ENCODE measurements around the gene CHTF18.

CHTF18 gene

GRCh38 chr16:808085-808386 is 19.6 kb downstream of the CHTF18 start:
- Histone ChIP-seq H3K79me2 (ENCODE audit: insufficient read depth, low read length) (no peaks in the 10 kb centered on the region), H2AFZ (ENCODE audit: low read depth, low read length, severe bottlenecking) (no peak overlapping the region), H3K9me3 (ENCODE audit: insufficient read depth, low read length) (no peaks in the 10 kb centered on the region), H3K27me3 (ENCODE audit: low read length) (no peaks in the 10 kb centered on the region), H3K36me3 (ENCODE audit: low read length) (no peaks in the 10 kb centered on the region), H3K4me2 (ENCODE audit: low read depth, low read length, poor library complexity, severe bottlenecking) (no peak overlapping the region), H4K20me1 (ENCODE audit: low read depth, low read length) (no peaks in the 10 kb centered on the region), H3K9ac (ENCODE audit: low read length) (no peak overlapping the region), H3F3A (ENCODE audit: insufficient read depth) (no peaks in the 10 kb centered on the region), H3K27ac (ENCODE audit: low read depth, low read length) (no peak overlapping the region), H3K9me2 (replicated peaks; ENCODE audit: insufficient read depth, low read length) (no peaks in the 10 kb centered on the region), H3K4me3 (ENCODE audit: insufficient read depth, low read length, poor library complexity, severe bottlenecking) (no peak overlapping the region)
- TF ChIP-seq CTCF (IDR thresholded peaks at IDR 0.05; ENCODE audit: insufficient read depth, low read length, poor library complexity, severe bottlenecking) (no peak), EZH2phosphoT487 (conservative IDR thresholded peaks at IDR 0.05; ENCODE audit: low read length) (no peak)

GRCh38 chr16:813204-813915 is 24.9 kb downstream of the CHTF18 start:
- H3K9ac ChIP-seq (ENCODE audit: low read length), result no peak overlapping the region
- TF ChIP-seq CTCF (IDR thresholded peaks at IDR 0.05; ENCODE audit: insufficient read depth, low read length, poor library complexity, severe bottlenecking) (peak; percentile 17), EZH2phosphoT487 (conservative IDR thresholded peaks at IDR 0.05; ENCODE audit: low read length) (no peak)

GRCh38 chr16:813916-814412 is 25.5 kb downstream of the CHTF18 start:
- no peaks in the 10 kb centered on the region for H3K9me2 ChIP-seq (replicated peaks; ENCODE audit: insufficient read depth, low read length)
- TF ChIP-seq EZH2phosphoT487 (conservative IDR thresholded peaks at IDR 0.05; ENCODE audit: low read length), result no peak
- TF ChIP-seq CTCF (IDR thresholded peaks at IDR 0.05; ENCODE audit: insufficient read depth, low read length, poor library complexity, severe bottlenecking), result no peak
- no peaks in the 10 kb centered on the region for H3K27me3 ChIP-seq (ENCODE audit: low read length)
- H3K9me3 ChIP-seq (ENCODE audit: insufficient read depth, low read length), result no peaks in the 10 kb centered on the region
- no peaks in the 10 kb centered on the region for H3K79me2 ChIP-seq (ENCODE audit: insufficient read depth, low read length)
- no peaks in the 10 kb centered on the region for H4K20me1 ChIP-seq (ENCODE audit: low read depth, low read length)
- no peak overlapping the region for H3K27ac ChIP-seq (ENCODE audit: low read depth, low read length)
- H3K4me2 ChIP-seq (ENCODE audit: low read depth, low read length, poor library complexity, severe bottlenecking), result no peak overlapping the region
- no peaks in the 10 kb centered on the region for H3K36me3 ChIP-seq (ENCODE audit: low read length)
- H2AFZ ChIP-seq (ENCODE audit: low read depth, low read length, severe bottlenecking), result no peak overlapping the region
- no peak overlapping the region for H3K4me3 ChIP-seq (ENCODE audit: insufficient read depth, low read length, poor library complexity, severe bottlenecking)
- H3K9ac ChIP-seq (ENCODE audit: low read length), result no peak overlapping the region
- no peaks in the 10 kb centered on the region for H3F3A ChIP-seq (ENCODE audit: insufficient read depth)

More at GRCh38 chr16:813204-813915, 24.9 kb downstream of the CHTF18 start:
- Histone ChIP-seq H3F3A (ENCODE audit: insufficient read depth) (no peaks in the 10 kb centered on the region), H3K9me2 (replicated peaks; ENCODE audit: insufficient read depth, low read length) (no peaks in the 10 kb centered on the region), H3K79me2 (ENCODE audit: insufficient read depth, low read length) (no peaks in the 10 kb centered on the region), H3K4me2 (ENCODE audit: low read depth, low read length, poor library complexity, severe bottlenecking) (no peak overlapping the region), H4K20me1 (ENCODE audit: low read depth, low read length) (no peaks in the 10 kb centered on the region), H3K9me3 (ENCODE audit: insufficient read depth, low read length) (no peaks in the 10 kb centered on the region), H3K4me3 (ENCODE audit: insufficient read depth, low read length, poor library complexity, severe bottlenecking) (no peak overlapping the region), H2AFZ (ENCODE audit: low read depth, low read length, severe bottlenecking) (no peak overlapping the region), H3K27ac (ENCODE audit: low read depth, low read length) (no peak overlapping the region), H3K36me3 (ENCODE audit: low read length) (no peaks in the 10 kb centered on the region), H3K27me3 (ENCODE audit: low read length) (no peaks in the 10 kb centered on the region)
